GM12878 (cell line): ENCODE measurements around the gene AKAP7. TPM values are rescaled to one million over a fixed set of nuclear protein-coding genes. Genes with fewer than 3 reads are reported as not detected.

ENCODE experiments used
- CEBPB ChIP-seq, 2 experiments: fragments of 150-350 bp in 1 of 2; IDR thresholded peaks; 2 replicates each; pipeline ENCODE4 v1.6.1; 2012 to 2014; ENCODE audit warnings: low read depth in 2 of 2, low read length in 2 of 2, borderline replicate concordance in 1 of 2, inconsistent platforms in 1 of 2
- FOS ChIP-seq: IDR thresholded peaks from 3 replicates; pipeline ENCODE4 v1.6.1; 2011; ENCODE audit warnings: borderline replicate concordance; ENCODE audit not compliant: insufficient read length; ENCODE audit errors: extremely low read depth
- REST ChIP-seq: IDR thresholded peaks from 2 replicates; pipeline ENCODE4 v1.6.1; 2012; ENCODE audit warnings: mild to moderate bottlenecking, low read depth, low read length
- ZNF207 ChIP-seq: fragments of 450-650 bp; IDR thresholded peaks from 2 replicates; pipeline ENCODE4 v1.6.1; 2014; ENCODE audit warnings: antibody characterized with exemption, mild to moderate bottlenecking, borderline replicate concordance
- ZSCAN29 ChIP-seq: fragments of 450-650 bp; IDR thresholded peaks from 2 replicates; pipeline ENCODE4 v1.6.1; 2017; ENCODE audit warnings: mild to moderate bottlenecking, moderate library complexity
- polyA plus RNA-seq, 11 experiments: library from polyadenylated mRNA; depleted of rRNA in 4 of 11; unstranded in 6 of 11; stranded (reverse) in 5 of 11; fragments of >200 nt; fragmentation: Nextera tagmentation in 4 of 11; fragmentation: Illumina TruSeq in 1 of 11; extraction: Ambion mirVana in 4 of 11; extraction: Trizol in 1 of 11; gene quantifications; 1 replicate in 1 of 11; 2 replicates in 10 of 11; pipeline versions ENCODE4 v1.2.1 to v1.2.3, GENCODE V29; 2011 to 2016; ENCODE audit warnings: inconsistent platforms in 2 of 11, missing spikeins in 2 of 11, low read depth in 1 of 11
- total RNA-seq, 4 experiments: library from RNA; depleted of rRNA in 3 of 4; stranded (reverse); fragments of >200 nt in 3 of 4; fragmentation: Illumina TruSeq in 1 of 4; extraction: Trizol in 1 of 4; gene quantifications; 2 replicates each; pipeline versions ENCODE4 v1.2.1 to v1.2.3, GENCODE V29; 2013 to 2021
- TF ChIP-seq, protein P1 (sequence below): fragments of 450-650 bp; formaldehyde crosslinking; IDR thresholded peaks from 2 replicates; pipeline ENCODE4 v1.4.0; 2020; ENCODE audit warnings: mild to moderate bottlenecking, moderate library complexity
- TF ChIP-seq, protein P2 (sequence below): IDR thresholded peaks from 2 replicates; pipeline ENCODE4 v1.6.1; 2011; ENCODE audit warnings: borderline replicate concordance, low read depth, mild to moderate bottlenecking, moderate library complexity, low read length; ENCODE audit not compliant: insufficient read depth, poor library complexity, severe bottlenecking

The AKAP7 gene
- total and polyA plus RNA-seq, 10 of the 15 experiments (the other 5 are each of a cell fraction or from before 2014, with no cell fraction given) = 0.06 to 0.58 (median 0.28) TPM; not detected in 1

DNA sequence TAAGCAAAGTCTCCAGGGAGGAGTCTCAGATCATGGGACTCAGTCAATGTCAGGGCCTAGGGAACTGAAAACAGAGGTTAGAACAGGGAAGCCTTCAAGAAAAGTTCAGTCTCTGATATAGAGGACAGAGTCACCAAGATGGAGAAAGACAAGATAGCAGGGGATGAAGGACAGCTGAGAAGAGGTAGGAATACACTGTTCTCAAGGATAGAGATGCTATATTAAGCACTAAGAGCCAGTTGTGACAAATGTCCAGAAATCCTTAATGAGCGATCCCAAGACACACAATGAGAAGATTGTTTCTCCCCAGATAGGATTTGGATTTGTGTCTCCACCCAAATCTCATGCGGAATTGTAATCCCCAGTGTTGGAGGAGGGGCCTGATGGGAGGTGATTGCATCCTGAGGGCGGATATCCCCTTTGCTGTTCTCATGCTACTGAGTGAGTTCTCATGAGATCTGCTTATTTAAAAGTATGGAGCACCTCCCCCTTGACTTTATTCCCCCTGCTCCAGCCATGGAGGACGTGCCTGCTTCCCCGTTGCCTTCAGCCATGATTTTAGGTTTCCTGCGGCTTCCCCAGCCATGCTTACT is 168.2 kb downstream of the AKAP7 start (continued):
- TF ChIP-seq, protein P1, sequence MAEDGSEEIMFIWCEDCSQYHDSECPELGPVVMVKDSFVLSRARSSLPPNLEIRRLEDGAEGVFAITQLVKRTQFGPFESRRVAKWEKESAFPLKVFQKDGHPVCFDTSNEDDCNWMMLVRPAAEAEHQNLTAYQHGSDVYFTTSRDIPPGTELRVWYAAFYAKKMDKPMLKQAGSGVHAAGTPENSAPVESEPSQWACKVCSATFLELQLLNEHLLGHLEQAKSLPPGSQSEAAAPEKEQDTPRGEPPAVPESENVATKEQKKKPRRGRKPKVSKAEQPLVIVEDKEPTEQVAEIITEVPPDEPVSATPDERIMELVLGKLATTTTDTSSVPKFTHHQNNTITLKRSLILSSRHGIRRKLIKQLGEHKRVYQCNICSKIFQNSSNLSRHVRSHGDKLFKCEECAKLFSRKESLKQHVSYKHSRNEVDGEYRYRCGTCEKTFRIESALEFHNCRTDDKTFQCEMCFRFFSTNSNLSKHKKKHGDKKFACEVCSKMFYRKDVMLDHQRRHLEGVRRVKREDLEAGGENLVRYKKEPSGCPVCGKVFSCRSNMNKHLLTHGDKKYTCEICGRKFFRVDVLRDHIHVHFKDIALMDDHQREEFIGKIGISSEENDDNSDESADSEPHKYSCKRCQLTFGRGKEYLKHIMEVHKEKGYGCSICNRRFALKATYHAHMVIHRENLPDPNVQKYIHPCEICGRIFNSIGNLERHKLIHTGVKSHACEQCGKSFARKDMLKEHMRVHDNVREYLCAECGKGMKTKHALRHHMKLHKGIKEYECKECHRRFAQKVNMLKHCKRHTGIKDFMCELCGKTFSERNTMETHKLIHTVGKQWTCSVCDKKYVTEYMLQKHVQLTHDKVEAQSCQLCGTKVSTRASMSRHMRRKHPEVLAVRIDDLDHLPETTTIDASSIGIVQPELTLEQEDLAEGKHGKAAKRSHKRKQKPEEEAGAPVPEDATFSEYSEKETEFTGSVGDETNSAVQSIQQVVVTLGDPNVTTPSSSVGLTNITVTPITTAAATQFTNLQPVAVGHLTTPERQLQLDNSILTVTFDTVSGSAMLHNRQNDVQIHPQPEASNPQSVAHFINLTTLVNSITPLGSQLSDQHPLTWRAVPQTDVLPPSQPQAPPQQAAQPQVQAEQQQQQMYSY (CRISPR knock-in tag) = no peak
- TF ChIP-seq, protein P2, sequence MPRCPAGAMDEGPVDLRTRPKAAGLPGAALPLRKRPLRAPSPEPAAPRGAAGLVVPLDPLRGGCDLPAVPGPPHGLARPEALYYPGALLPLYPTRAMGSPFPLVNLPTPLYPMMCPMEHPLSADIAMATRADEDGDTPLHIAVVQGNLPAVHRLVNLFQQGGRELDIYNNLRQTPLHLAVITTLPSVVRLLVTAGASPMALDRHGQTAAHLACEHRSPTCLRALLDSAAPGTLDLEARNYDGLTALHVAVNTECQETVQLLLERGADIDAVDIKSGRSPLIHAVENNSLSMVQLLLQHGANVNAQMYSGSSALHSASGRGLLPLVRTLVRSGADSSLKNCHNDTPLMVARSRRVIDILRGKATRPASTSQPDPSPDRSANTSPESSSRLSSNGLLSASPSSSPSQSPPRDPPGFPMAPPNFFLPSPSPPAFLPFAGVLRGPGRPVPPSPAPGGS = no peak
- no peak for TF ChIP-seq ZSCAN29
- TF ChIP-seq FOS = no peak
- TF ChIP-seq REST = no peak
- TF ChIP-seq CEBPB (IDR thresholded peaks at IDR 0.05; ENCODE audit: borderline replicate concordance in 1 of 2, low read depth in 2 of 2, low read length in 2 of 2) = no peak
- TF ChIP-seq ZNF207 = no peak
